ENCODE measurements around the gene TMEM212. TPM values are rescaled to one million over a fixed set of nuclear protein-coding genes. Genes with fewer than 3 reads are reported as not detected.

TMEM212 gene
- total RNA-seq, 2 experiments from 2014 or later, result not detected

DNA sequence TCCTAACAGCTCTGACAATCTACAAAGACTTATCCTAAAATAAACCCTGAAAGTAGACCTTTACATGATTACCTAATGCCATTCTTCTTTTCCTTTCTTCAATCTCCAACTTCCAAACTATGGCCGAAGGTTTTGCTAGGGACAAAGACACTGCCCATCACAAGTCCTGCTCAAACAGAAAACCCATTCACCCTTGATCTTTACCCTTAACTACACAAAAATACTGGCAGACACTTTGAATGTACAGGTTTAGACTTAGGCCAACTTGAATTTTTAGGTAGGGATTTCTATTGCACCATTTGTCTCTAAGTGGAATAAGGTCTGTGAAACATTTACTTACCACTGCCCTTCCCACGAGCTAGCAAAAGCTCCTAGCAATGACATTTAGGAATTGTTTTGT lies 64.6 kb downstream of the TMEM212 start:
- Mint-ChIP-seq H3K27me3 (peaks cover 4% of the 10 kb centered on the region), H3K27ac (no peak overlapping the region), H3K36me3 (no peaks in the 10 kb centered on the region), H3K4me1 (no peaks in the 10 kb centered on the region), H3K4me3 (no peak overlapping the region), H3K9me3 (peaks cover 4% of the 10 kb centered on the region)
- no peak for DNase-seq
- no peak for ATAC-seq (ENCODE audit: low read depth)
- POLR2A ChIA-PET, result no interaction called here

DNA sequence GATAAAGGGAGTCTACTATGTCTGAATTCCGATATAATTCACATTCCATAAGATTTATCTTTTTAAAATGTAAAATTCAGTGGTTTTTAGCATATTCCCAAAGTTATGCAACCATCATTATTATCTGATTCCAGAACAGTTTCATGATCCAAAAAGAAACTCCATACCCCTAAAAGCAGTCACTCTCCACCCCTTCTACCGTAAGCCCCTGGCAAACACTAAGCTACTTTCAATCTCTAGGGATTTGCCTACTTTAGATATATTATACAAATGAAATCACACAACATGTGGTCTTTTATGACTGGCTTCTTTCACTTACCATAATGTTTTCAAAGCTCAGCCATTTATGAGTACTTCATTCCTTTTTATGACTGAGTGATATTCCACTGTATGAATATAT lies 65.6 kb downstream of the TMEM212 start:
- ATAC-seq (ENCODE audit: low read depth) (no peak), DNase-seq (no peak)
- Mint-ChIP-seq H3K4me3 (no peak overlapping the region), H3K36me3 (no peaks in the 10 kb centered on the region), H3K9me3 (peaks cover 4% of the 10 kb centered on the region), H3K4me1 (no peaks in the 10 kb centered on the region), H3K27ac (no peak overlapping the region), H3K27me3 (peaks cover 4% of the 10 kb centered on the region)
- POLR2A ChIA-PET, result no interaction called here

Other genes with a start within 250 kb of the TMEM212 start
- 1 to 10 TPM; 1.0 to 1.7 TPM for gene PLD1, start 32.9 kb upstream of the TMEM212 start, total RNA-seq
- 10 to 100 TPM; 15.8 to 16.3 TPM for gene FNDC3B, start 196.2 kb downstream of the TMEM212 start, total RNA-seq

Data from activated naive CD8-positive, alpha-beta T cell treated with anti-CD3 and anti-CD28 coated beads, Interleukin-2, amount 10 ng/mL, durations not matched to agents 7 days and 5 days (primary cell).